IPS DF 4.7 (cell line): ENCODE data around the gene HRC.
"Not testable (repeated sequence)": the region's sequence is repeated elsewhere in the genome, so short reads cannot be mapped to it uniquely, and the experiment has no call there.

Experiments used
- DNase-seq: peaks from one replicate; pipeline ENCODE4 v3.0.0-alpha.2; 2013; ENCODE audit warnings: low spot score; ENCODE audit errors: extremely low read depth

The HRC gene, protein sequence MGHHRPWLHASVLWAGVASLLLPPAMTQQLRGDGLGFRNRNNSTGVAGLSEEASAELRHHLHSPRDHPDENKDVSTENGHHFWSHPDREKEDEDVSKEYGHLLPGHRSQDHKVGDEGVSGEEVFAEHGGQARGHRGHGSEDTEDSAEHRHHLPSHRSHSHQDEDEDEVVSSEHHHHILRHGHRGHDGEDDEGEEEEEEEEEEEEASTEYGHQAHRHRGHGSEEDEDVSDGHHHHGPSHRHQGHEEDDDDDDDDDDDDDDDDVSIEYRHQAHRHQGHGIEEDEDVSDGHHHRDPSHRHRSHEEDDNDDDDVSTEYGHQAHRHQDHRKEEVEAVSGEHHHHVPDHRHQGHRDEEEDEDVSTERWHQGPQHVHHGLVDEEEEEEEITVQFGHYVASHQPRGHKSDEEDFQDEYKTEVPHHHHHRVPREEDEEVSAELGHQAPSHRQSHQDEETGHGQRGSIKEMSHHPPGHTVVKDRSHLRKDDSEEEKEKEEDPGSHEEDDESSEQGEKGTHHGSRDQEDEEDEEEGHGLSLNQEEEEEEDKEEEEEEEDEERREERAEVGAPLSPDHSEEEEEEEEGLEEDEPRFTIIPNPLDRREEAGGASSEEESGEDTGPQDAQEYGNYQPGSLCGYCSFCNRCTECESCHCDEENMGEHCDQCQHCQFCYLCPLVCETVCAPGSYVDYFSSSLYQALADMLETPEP

DNA sequence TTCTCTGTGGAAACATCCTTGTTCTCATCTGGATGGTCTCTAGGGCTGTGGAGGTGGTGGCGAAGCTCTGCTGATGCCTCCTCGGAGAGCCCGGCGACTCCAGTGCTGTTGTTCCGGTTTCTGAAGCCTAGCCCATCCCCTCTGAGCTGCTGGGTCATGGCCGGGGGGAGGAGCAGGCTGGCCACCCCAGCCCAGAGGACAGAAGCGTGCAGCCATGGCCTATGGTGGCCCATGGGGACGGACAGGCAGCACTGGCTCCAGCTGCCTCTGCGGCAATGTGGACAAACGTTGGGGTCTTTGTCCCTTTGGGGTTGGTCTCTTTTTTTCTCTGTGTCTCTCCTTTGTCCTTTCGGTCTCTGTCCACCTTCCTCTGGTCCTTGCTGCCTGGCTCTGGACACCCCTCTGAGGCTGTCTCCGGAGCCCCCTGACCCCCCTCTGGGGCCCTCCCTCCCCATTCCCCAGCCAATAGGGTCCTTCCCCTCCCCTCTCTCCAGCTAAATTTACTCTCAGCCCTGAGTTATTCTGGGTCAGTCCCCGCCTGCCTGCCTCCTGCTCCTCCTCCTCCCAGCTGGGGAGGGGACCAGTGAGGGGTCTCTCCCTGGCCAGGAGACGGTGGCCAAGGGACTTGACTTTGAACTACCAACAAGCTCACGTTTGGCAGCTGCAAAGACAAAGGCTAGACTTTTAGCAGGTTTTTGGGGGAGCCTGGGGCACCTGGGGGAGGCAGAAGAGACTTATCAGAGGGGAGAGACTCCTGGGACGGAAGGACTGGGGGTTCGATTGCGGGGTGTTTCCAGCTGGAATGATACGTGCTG lies at the start of gene HRC:
Gene HRC, minus strand, starts transcription at position 392 of the 815 bp plus-strand sequence. Its CDS starts 159 bp downstream, at position 233.
- no peak for DNase-seq

DNA sequence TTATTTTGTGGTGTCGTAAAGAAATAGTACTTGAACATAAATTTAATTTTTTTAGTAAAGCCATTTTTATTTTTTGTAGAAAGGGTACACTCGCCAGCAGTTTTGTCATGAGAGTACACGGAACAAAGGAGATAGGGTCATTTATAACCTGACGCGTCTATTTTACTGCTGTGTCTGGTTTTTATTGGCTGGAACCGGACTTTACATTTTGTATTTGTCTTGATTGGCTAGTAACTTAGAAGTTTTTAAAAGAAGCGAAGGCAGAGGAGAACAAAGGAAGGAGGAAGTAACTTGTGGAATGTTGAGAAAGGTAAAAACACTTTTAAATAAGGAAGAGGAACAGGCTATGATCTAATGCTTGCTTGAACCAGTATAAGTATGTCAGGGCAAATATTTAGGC lies 45.8 kb upstream of the HRC start:
- no peak for DNase-seq

GRCh38 chr19:49200238-49200862 lies 45.2 kb upstream of the HRC start:
- no peak for DNase-seq

GRCh38 chr19:49196527-49197240 lies 41.5 kb upstream of the HRC start:
- DNase-seq: no peak

GRCh38 chr19:49194408-49194807 lies 39.2 kb upstream of the HRC start:
- DNase-seq: no peak

- no peak for DNase-seq
These were observed 38.7 kb upstream of the HRC start for GRCh38 chr19:49193822-49194394.

GRCh38 chr19:49190781-49191180 lies 35.6 kb upstream of the HRC start:
- no peak for DNase-seq

DNA sequence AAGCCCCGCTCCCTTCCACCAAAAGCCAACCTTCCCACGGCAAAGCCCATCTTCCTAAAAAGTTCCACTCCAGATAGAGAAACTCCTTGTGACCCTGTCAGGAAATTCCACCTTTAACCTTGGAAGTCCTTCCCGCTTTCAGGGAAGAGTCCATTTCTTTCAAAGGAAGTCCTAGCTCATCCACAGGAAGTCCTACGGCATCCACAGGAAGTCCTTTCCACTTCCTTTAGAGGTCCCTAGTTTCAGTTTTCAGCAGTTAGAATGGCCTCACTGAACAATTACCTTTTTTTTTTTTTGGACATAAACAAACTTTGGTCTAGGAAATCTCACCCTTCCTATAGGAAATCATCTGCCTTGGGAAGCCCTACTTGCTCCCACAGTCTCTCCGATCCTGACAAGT lies 34.1 kb upstream of the HRC start:
- no peak for DNase-seq

DNA sequence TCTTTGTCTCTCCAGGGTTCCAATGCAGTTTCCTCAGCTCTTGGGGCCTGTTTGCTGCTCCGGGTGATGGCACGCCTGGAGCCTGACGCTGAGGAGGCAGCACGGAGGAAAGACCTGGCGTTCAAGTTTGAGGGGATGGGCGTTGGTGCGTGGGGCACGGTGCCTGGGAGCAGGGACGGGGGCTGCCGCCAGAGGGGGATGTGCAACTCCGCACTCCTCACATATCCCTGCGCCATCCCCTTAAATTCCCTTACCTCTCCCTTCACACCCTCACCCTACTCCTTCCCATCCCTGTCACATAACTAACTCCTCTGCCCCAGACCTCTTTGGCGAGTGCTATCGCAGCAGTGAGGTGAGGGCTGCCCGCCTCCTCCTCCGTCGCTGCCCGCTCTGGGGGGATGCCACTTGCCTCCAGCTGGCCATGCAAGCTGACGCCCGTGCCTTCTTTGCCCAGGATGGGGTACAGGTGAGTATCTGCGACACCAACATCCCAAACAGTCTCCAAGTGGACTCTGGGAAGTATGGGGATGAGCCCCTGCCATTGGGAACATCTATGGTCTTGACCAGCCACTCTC lies 33.5 kb upstream of the HRC start:
- DNase-seq: no peak

- no peak for DNase-seq
These were observed 30.9 kb upstream of the HRC start for GRCh38 chr19:49186108-49186507.

DNA sequence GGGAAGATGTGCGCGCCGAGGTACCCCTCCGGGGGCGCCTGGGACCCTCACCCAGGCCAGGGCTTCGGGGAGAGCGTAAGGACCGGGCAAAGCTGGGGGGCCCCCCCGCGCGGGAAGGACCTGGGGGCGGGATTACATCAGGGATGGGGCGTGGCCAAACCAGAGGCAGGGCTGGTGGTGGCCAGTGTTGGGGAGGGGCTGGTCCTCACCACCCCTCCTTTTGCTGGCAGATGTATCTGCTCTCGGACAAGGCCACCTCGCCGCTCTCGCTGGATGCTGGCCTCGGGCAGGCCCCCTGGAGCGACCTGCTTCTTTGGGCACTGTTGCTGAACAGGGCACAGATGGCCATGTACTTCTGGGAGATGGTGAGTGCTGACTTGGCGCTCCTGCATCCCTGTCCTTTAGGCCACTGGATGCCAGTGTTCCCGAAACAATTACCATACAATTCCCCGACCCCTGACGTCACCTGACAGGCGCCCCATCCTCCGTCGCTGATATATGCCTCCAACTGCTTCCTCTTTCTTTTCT lies 27.7 kb upstream of the HRC start:
- DNase-seq: no peak

DNA sequence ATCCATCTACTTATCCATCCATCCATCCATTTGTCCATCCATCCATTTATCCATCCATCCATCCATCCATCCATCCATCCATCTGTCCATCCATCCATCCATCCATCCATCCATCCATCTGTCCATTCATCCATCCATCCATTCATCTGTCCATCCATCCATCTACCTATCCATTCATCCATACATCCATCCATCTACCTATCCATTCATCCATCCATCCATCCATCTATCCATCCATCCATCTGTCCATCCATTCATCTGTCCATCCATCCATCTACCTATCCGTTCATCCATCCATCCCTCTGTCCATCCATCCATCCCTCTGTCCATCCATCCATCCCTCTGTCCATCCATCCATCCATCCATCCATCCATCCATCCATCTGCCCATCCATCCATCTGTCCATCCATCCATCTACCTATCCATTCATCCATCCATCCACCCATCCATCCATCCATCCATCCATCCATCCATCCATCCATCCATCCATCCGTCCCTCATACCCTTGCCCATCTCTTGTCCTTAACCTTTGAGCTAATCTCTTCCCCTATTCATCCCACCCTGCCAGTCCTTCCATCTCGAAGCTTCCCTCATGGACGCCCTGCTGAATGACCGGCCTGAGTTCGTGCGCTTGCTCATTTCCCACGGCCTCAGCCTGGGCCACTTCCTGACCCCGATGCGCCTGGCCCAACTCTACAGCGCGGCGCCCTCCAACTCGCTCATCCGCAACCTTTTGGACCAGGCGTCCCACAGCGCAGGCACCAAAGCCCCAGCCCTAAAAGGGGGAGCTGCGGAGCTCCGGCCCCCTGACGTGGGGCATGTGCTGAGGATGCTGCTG lies 27.0 kb upstream of the HRC start:
- DNase-seq: not testable (repeated sequence)

DNA sequence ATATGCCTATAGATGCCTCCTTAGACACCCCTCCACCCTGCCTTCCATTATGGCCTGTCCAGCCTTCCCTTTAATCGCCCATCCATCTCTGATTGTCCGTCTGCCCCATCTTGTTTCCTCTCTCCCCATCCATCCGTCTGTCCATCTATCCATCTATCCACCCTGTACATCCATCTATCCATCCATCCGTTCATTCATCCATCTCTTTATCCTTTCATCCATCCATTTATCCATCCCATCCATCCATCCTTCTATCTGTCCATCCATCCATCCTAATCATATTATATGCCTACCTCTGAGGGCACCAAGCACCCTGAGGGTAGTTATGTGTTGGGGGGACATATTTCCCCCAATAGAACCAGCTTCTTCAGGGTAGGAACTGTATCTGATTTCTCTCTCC lies 25.5 kb upstream of the HRC start:
- no peak for DNase-seq

GRCh38 chr19:49173198-49173597 lies 18.0 kb upstream of the HRC start:
- DNase-seq: no peak

- DNase-seq: no peak
These were observed 13.2 kb upstream of the HRC start for GRCh38 chr19:49168421-49168820.

DNA sequence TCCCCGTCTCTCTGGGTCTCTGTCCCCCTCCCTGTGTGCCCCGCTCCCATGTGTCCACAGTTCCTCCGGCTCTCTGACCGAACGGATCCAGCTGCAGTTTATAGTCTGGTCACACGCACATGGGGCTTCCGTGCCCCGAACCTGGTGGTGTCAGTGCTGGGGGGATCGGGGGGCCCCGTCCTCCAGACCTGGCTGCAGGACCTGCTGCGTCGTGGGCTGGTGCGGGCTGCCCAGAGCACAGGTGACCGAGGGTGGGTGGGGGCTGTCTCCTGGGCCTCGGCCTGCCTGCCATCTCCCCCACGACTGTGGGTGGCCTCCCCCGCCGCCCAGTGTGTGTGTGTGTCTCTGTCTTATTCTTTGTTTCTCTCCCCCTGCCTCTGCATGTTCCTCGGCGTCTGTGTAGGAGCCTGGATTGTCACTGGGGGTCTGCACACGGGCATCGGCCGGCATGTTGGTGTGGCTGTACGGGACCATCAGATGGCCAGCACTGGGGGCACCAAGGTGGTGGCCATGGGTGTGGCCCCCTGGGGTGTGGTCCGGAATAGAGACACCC lies 12.7 kb upstream of the HRC start:
- DNase-seq: no peak

GRCh38 chr19:49165865-49166301 lies 10.7 kb upstream of the HRC start:
- DNase-seq: no peak

DNA sequence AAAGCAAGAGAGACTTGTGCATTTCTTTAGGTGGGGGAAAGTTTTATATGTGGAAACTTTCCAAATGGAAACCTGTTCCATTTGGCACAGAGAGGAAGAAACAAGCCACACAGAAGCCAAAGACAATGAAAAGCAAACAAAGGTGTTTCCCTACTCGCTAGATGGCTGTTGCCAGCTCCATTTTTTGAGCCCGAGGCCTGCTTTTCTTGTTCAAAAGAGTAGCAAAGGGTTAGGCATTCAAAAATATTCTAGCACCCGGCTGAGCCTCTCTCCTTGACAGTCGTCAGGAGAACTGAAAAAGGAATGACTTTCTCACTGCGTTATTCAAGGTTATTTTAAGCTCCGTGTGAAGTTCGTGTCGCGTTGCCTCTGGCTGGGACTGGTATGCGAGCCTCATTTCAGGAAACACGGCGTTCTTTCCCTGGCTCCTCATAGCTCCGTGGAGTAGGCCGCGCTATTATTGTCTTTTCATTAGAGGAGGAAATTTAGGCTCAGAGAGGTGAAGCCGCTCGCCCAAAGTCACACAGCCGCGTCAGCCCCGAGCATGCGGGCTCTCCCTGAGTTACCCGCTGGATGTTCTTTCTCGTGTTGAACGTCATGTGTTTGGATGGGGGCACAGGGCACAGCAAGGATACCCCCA lies 10.0 kb upstream of the HRC start:
- no peak for DNase-seq
